ENCODE data around the gene C16orf95. TPM values are rescaled to one million over a fixed set of nuclear protein-coding genes. Genes with fewer than 3 reads are reported as not detected.

The C16orf95 gene
- total RNA-seq, 1 experiment from 2014 or later = 12.0 TPM

DNA sequence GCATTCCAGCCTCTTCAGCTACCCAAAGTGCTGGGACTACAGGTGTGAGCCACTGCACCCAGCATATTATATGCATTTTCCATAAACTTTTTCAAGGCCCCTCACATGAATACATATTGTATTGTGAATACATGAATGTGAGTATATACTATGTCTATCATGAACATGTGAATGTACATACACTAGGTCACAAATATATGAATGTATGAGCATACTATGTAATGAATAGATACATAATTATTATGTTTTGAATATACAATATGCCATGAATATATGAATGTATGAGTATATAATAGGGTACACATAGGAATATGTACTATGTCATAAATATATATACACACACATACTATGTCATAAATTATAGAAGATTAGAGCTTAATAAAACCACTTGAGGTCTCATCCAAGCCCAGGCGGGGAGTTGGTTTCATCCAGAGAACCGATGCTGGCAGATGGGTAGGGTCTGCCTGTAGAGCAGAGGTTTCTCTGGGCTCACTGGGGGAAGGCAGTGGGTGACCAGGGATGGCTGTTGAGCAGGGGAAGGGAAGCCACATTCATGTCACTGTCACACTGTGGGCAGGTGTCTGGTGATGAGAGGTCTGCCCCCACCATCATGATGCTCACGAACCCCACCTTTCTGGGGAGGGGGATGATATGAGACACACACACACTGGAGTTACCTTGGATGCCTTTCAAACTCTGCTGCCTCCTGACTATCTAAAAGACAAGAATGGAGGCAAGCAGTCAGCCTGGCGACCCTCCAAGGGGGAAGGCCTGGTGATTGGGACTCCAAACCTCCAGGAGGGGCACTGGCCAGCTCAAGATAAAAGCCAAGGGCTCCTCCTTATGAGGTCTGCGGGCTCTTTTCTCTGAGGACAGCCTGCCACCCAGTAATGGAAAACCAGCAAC, 7.3 kb downstream of the C16orf95 start:
- no peaks in the 10 kb centered on the region for H3K9me3 ChIP-seq (ENCODE audit: low read length)
- no peaks in the 10 kb centered on the region; the same call in 1 of the 2 replicates for H3K36me3 ChIP-seq (ENCODE audit: insufficient read depth, low read length)
- no peaks in the 10 kb centered on the region for H3K4me1 ChIP-seq (ENCODE audit: low read length)
- H4K20me1 ChIP-seq (ENCODE audit: insufficient read depth, low read depth, low read length) = no peaks in the 10 kb centered on the region
- no peak overlapping the region for H3K27ac ChIP-seq (ENCODE audit: low read length)
- H3K4me2 ChIP-seq (ENCODE audit: low read depth, low read length, poor library complexity, severe bottlenecking) = no peak overlapping the region
- H2AFZ ChIP-seq (ENCODE audit: low read length) = no peak overlapping the region
- H3K9me2 ChIP-seq (replicated peaks; ENCODE audit: insufficient read depth, low read length) = no peaks in the 10 kb centered on the region
- no peak overlapping the region for H3K4me3 ChIP-seq (ENCODE audit: low read length)
- DNase-seq = no peak
- H3K79me2 ChIP-seq (ENCODE audit: low read length) = no peaks in the 10 kb centered on the region
- H3K9ac ChIP-seq (ENCODE audit: low read length) = no peak overlapping the region
- H3K27me3 ChIP-seq (ENCODE audit: low read length) = no peaks in the 10 kb centered on the region

DNA sequence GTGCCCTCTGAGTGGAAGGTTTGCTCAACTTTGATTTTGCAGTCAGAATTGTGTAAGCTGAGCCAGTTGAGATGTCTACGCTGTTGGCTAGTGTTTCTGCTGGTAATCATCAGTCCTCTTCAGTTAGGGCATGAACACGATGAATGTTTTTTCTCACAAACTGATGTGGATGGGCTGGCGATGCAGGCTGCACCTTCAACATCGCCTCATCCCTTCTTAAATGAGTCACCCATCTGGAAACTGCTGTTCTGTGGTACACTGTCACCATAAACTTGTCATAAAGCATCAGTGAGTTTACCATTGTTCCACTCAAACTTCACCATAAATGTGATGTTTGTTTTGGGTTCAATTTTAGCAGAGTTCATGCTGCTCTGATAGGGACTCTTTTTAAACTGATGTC, 8.4 kb downstream of the C16orf95 start:
- Histone ChIP-seq H3K27me3 (ENCODE audit: low read length) (no peaks in the 10 kb centered on the region), H3K79me2 (ENCODE audit: low read length) (no peaks in the 10 kb centered on the region), H3K9me2 (replicated peaks; ENCODE audit: insufficient read depth, low read length) (no peaks in the 10 kb centered on the region), H3K4me3 (ENCODE audit: low read length) (no peak overlapping the region), H3K4me2 (ENCODE audit: low read depth, low read length, poor library complexity, severe bottlenecking) (no peak overlapping the region), H3K9me3 (ENCODE audit: low read length) (no peaks in the 10 kb centered on the region), H3K36me3 (ENCODE audit: insufficient read depth, low read length) (no peaks in the 10 kb centered on the region), H2AFZ (ENCODE audit: low read length) (no peak overlapping the region), H3K27ac (ENCODE audit: low read length) (no peak overlapping the region), H3K4me1 (ENCODE audit: low read length) (no peaks in the 10 kb centered on the region), H4K20me1 (ENCODE audit: insufficient read depth, low read depth, low read length) (no peaks in the 10 kb centered on the region), H3K9ac (ENCODE audit: low read length) (no peak overlapping the region)
- DNase-seq = no peak

DNA sequence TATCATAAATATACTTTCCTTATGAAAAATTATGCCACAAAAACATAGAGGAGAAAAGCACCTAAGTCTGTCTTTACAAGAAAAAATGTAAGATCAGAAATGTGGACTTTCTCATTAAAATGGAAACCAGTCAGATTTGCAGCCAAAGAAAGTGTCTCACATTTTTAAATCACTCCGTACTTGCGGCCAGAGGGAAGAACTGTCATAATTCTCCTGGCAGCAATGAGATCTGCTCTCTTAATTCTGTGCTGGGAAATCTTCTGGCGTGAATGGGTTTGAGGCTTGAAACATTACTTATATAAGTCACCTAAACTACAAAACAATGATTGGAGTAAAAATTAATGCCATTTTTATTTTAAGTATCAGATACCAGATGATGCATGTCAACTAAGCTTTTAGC, 10.7 kb downstream of the C16orf95 start:
- no peak overlapping the region for H3K9ac ChIP-seq (ENCODE audit: low read length)
- no peak for DNase-seq
- H3K36me3 ChIP-seq (ENCODE audit: insufficient read depth, low read length) = no peaks in the 10 kb centered on the region
- no peak overlapping the region for H2AFZ ChIP-seq (ENCODE audit: low read length)
- no peaks in the 10 kb centered on the region for H3K27me3 ChIP-seq (ENCODE audit: low read length)
- no peak overlapping the region for H3K4me3 ChIP-seq (ENCODE audit: low read length)
- no peak overlapping the region for H3K27ac ChIP-seq (ENCODE audit: low read length)
- H3K79me2 ChIP-seq (ENCODE audit: low read length) = no peaks in the 10 kb centered on the region
- H3K9me3 ChIP-seq (ENCODE audit: low read length) = no peaks in the 10 kb centered on the region
- H3K4me1 ChIP-seq (ENCODE audit: low read length) = no peaks in the 10 kb centered on the region
- no peaks in the 10 kb centered on the region for H4K20me1 ChIP-seq (ENCODE audit: insufficient read depth, low read depth, low read length)
- no peak overlapping the region for H3K4me2 ChIP-seq (ENCODE audit: low read depth, low read length, poor library complexity, severe bottlenecking)
- no peaks in the 10 kb centered on the region for H3K9me2 ChIP-seq (replicated peaks; ENCODE audit: insufficient read depth, low read length)

DNA sequence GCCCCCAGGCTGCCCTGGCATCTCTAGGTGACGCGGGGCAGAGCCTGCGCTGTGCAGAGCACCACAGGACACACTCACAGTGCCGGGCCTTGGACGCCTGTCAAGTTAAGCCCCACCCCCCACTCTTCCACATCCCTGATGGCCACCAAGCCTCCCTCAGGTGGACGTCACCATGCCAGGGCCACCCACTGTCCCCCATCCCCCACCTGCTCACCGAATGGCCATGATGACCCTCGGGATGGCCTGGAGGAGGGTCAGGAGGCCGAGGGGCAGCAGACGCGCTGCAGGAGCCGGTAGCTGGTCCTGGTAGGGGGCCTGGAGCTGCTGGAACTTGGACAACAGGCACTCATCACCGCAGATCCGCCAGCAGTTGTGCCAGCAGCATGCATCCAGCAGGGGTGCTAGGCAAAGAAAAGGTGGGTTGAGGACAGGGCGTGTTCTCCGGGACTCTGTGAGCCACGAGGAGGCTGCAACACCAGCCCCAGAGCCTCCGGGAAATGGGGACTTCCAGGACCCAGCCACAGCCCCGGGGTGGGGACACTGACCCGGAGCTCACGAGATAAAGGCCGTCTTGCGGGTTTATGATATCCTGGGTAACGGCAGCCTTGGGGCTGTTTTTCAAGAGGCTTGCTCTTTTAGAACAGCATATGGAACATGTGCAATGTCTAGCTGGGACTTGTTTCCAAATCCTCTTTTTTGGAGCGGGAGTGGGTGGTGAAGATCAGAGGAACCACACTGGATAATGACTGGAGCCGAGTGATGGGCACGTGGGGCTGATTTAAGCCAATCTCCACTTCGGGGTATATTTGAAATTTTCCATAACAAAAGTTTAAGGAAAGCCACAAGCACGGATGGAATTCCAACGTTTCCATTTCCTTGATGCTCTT, 11.4 kb downstream of the C16orf95 start:
- Histone ChIP-seq H3K9ac (ENCODE audit: low read length) (no peak overlapping the region), H3K27ac (ENCODE audit: low read length) (no peak overlapping the region), H3K9me3 (ENCODE audit: low read length) (no peaks in the 10 kb centered on the region), H3K79me2 (ENCODE audit: low read length) (no peaks in the 10 kb centered on the region), H3K4me2 (ENCODE audit: low read depth, low read length, poor library complexity, severe bottlenecking) (no peak overlapping the region), H3K4me1 (ENCODE audit: low read length) (no peaks in the 10 kb centered on the region), H3K27me3 (ENCODE audit: low read length) (no peaks in the 10 kb centered on the region), H3K36me3 (ENCODE audit: insufficient read depth, low read length) (no peaks in the 10 kb centered on the region), H3K9me2 (replicated peaks; ENCODE audit: insufficient read depth, low read length) (no peaks in the 10 kb centered on the region), H4K20me1 (ENCODE audit: insufficient read depth, low read depth, low read length) (no peaks in the 10 kb centered on the region), H3K4me3 (ENCODE audit: low read length) (no peak overlapping the region), H2AFZ (ENCODE audit: low read length) (no peak overlapping the region)
- no peak for DNase-seq

DNA sequence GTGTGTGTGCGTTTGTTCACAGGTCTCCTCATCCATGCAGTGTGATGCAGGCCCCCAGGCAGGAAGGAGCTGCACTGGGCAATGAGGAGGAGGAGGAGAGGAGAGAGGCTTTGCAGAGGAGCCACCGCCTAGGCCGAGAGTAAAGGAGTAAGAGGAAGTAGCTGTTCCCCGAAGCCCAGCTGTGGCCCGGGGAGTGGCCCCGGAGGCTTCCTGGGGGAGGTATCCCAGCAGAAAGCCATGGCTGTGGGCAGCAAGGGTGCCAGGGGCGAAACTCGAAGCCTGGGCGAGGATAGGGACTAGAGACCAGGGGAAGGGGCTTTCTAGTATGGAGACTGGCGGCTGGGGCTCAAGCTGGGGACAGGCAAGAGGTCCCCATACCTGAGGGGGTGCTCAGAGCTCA, 12.2 kb downstream of the C16orf95 start:
- no peak overlapping the region for H3K27ac ChIP-seq (ENCODE audit: low read length)
- no peak overlapping the region for H3K4me2 ChIP-seq (ENCODE audit: low read depth, low read length, poor library complexity, severe bottlenecking)

DNA sequence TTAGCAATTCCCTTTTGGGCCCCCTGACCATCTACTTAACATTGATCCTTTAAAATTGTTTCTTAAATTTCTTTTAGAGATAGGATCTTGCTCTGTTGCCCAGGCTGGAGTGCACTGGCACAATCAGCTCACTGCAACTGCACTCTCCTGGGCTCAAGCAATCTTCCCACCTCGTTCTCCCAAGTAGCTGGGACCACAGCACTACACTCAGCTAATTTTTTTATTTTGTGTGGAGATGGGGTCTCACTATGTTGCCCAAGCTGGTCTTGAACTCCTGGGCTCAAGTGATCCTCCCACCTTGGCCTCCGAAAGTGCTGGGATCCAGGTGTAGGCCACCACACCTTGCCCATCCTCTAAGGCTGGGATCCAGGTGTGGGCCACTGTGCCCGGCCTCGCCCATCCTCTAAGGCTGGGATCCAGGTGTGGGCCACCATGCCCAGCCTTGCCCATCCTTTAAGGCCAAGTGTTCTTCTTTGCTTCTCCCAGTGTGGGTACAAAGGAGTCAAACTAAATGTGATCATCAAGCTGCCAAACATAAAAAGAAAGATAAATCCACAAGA, 13.2 kb downstream of the C16orf95 start:
- H3K4me1 ChIP-seq (ENCODE audit: low read length) = no peaks in the 10 kb centered on the region
- H3K9ac ChIP-seq (ENCODE audit: low read length) = no peak overlapping the region
- no peak overlapping the region for H2AFZ ChIP-seq (ENCODE audit: low read length)
- no peak overlapping the region for H3K27ac ChIP-seq (ENCODE audit: low read length)
- DNase-seq = no peak
- no peaks in the 10 kb centered on the region for H4K20me1 ChIP-seq (ENCODE audit: insufficient read depth, low read depth, low read length)
- H3K9me2 ChIP-seq (replicated peaks; ENCODE audit: insufficient read depth, low read length) = no peaks in the 10 kb centered on the region
- H3K4me3 ChIP-seq (ENCODE audit: low read length) = no peak overlapping the region
- no peak overlapping the region for H3K4me2 ChIP-seq (ENCODE audit: low read depth, low read length, poor library complexity, severe bottlenecking)
- no peaks in the 10 kb centered on the region for H3K27me3 ChIP-seq (ENCODE audit: low read length)
- no peaks in the 10 kb centered on the region for H3K79me2 ChIP-seq (ENCODE audit: low read length)
- no peaks in the 10 kb centered on the region for H3K9me3 ChIP-seq (ENCODE audit: low read length)
- H3K36me3 ChIP-seq (ENCODE audit: insufficient read depth, low read length) = no peaks in the 10 kb centered on the region

More for the DNA sequence above, 12.2 kb downstream of the C16orf95 start:
- Histone ChIP-seq H2AFZ (ENCODE audit: low read length) (no peak overlapping the region), H3K9me2 (replicated peaks; ENCODE audit: insufficient read depth, low read length) (no peaks in the 10 kb centered on the region), H3K9ac (ENCODE audit: low read length) (no peak overlapping the region), H3K4me1 (ENCODE audit: low read length) (no peaks in the 10 kb centered on the region), H3K79me2 (ENCODE audit: low read length) (no peaks in the 10 kb centered on the region), H3K4me3 (ENCODE audit: low read length) (no peak overlapping the region), H3K36me3 (ENCODE audit: insufficient read depth, low read length) (no peaks in the 10 kb centered on the region), H3K9me3 (ENCODE audit: low read length) (no peaks in the 10 kb centered on the region), H3K27me3 (ENCODE audit: low read length) (no peaks in the 10 kb centered on the region), H4K20me1 (ENCODE audit: insufficient read depth, low read depth, low read length) (no peaks in the 10 kb centered on the region)
- DNase-seq = no peak

DNA sequence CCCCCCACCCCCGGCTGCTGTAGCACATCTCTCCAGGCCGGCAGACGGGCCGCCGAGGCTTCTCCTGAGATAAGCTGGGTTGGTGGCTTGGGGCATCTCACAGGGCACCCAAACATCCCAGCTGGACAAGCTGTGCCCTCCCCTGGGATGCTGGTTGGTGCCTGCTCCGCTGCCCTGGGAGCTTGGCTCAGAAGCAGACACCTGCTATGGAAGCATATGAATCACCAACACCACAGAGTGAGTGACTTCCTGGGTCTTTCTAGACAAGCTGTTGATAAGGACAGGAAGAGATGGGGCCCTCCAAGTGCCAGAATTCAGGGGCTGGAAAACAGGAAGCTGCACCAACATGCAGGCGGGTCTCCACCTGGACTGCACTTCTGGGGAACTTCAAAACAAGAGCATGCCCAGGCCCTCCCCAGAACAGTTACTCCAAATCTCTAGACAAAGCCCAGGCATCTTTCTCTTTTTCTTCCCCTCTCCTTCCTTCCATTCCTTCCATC, 13.7 kb downstream of the C16orf95 start:
- H3K27me3 ChIP-seq (ENCODE audit: low read length) = no peaks in the 10 kb centered on the region
- no peak overlapping the region for H3K4me2 ChIP-seq (ENCODE audit: low read depth, low read length, poor library complexity, severe bottlenecking)
- H3K4me3 ChIP-seq (ENCODE audit: low read length) = no peak overlapping the region
- no peak overlapping the region for H3K27ac ChIP-seq (ENCODE audit: low read length)
- no peak overlapping the region for H2AFZ ChIP-seq (ENCODE audit: low read length)
- no peaks in the 10 kb centered on the region for H3K4me1 ChIP-seq (ENCODE audit: low read length)
- no peak for DNase-seq
- H3K36me3 ChIP-seq (ENCODE audit: insufficient read depth, low read length) = no peaks in the 10 kb centered on the region
- no peaks in the 10 kb centered on the region for H3K9me2 ChIP-seq (replicated peaks; ENCODE audit: insufficient read depth, low read length)
- H3K9me3 ChIP-seq (ENCODE audit: low read length) = no peaks in the 10 kb centered on the region
- no peaks in the 10 kb centered on the region for H3K79me2 ChIP-seq (ENCODE audit: low read length)
- H3K9ac ChIP-seq (ENCODE audit: low read length) = no peak overlapping the region
- H4K20me1 ChIP-seq (ENCODE audit: insufficient read depth, low read depth, low read length) = no peaks in the 10 kb centered on the region
